GM21447 (cell line): Measurements from ENCODE around the gene SDHA.
"Not testable (repeated sequence)": the region's sequence is repeated elsewhere in the genome, so short reads cannot be mapped to it uniquely, and the experiment has no call there.

Source experiments
- ATAC-seq: cut with Tn5 transposase; IDR thresholded peaks from one replicate; pipeline ENCODE4 v1.9.1; 2021; ENCODE audit not compliant: unreplicated experiment

SDHA gene

DNA sequence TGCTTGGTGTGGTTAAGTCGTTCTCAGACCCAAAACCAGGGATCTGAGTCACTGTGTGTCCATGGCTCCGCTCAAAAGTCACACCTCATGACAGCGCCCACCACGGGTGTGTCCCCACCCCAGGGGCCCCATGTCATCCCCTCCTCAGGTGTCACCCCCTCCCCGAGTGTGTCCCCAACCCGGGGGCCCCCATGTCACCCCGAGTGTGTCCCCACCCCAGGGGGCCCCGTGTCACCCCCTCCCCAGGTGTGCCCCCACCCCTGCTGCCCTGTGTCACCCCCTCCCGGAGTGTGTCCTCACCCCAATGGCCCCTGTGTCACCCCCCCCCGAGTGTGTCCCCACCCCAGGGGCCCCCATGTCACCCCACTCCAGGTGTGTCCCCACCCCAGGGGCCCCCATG is 21.8 kb upstream of the SDHA start:
- no peak for ATAC-seq

DNA sequence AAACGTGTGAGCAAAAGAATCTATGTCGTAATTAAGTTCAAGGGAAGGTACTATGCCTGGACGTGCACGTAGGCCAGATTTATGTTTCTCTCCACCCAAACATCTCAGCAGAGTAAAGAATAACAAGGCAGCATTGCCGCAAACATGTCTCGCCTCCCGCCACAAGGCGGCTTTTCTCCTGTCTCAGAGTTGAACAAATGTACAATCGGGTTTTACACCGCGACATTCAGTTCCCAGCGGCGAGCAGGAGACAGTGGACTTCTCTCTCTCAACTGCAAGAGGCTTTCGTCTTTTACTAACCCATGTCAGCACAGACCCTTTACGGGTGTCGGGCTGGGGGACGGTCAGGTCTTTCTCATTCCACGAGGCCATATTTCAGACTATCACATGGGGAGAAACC is 21.1 kb upstream of the SDHA start:
- not testable (repeated sequence) for ATAC-seq

GRCh38 chr5:197892-198489 is 20.1 kb upstream of the SDHA start:
- ATAC-seq: no peak

DNA sequence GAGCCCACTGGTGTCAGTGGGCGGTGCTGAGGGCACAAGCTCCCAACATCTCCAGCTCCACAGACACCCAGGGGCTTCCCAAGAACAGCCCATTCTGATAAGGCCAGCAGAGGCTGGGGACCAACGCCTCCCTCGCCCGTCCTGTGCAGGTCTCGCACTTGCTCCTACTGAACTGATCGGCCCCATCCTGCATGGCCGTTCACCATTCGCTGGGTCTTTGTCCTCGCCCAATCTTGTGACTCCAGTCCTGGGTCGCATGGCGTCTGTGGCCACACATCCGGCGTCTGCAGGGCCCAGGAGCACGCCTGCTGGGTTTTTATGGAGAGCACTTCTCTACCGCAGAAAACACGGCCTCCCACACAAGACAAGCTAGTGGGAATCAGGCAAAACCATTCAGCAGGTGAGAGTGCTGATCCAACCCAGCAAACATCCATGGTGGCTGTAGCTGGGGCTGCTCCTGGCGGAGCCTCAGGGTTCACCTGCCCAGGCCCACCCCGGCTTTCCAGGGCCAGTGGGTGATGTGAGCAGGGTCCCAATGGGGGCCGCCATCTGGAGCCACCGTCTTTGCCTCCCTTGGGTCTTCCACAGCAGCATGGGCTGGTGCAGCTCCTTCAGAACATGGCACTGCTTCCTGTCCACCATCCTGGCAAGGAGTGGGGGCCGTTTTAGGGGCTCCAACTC is 19.5 kb upstream of the SDHA start:
- no peak for ATAC-seq

GRCh38 chr5:199197-199949 is 18.7 kb upstream of the SDHA start:
- no peak for ATAC-seq

GRCh38 chr5:199950-200645 is 18.0 kb upstream of the SDHA start:
- no peak for ATAC-seq

- no peak for ATAC-seq
Observed at GRCh38 chr5:200985-201384, 17.1 kb upstream of the SDHA start.

- no peak for ATAC-seq
Observed at GRCh38 chr5:201672-202071, 16.4 kb upstream of the SDHA start.

GRCh38 chr5:203246-203930 is 14.7 kb upstream of the SDHA start:
- ATAC-seq: no peak

- no peak for ATAC-seq
Observed at GRCh38 chr5:204001-204400, 14.1 kb upstream of the SDHA start.

GRCh38 chr5:204462-204861 is 13.7 kb upstream of the SDHA start:
- ATAC-seq: no peak

DNA sequence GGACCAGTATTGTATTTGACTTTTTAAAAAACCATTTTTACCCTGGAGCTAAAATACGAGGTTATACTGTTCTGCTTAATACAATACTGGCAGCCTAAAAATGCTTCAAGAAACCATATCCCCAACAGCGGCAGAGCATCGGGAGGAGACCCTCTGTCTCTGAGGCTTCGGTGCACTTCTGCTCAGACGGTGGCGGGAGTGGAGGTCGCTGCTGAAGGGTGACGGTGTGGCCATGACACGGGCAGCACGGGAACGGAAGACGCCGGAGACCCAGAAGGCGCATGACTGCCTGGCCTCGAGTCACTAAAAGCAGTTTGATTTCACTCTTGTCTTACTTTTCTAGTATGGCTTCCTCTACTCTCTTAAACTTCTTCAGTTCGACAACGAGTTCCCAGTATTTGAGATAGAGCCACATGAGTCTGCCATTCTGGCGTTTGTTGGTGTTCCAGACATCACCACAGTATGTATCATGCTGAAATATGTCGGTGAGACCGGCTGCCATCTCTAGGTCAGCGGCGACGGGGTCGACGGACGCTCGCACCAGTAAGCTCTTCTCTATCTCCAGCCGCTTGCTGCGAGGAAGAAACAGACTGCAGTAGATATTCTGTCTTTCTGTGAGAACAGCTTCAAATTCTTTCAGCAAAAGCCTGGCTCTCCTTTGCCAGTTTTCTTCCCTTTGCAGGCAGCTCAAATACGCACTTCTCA is 13.0 kb upstream of the SDHA start:
- no peak for ATAC-seq

GRCh38 chr5:206406-206805 is 11.7 kb upstream of the SDHA start:
- ATAC-seq: no peak

- ATAC-seq: no peak
Observed at GRCh38 chr5:206927-207536, 11.1 kb upstream of the SDHA start.

GRCh38 chr5:207599-207998 is 10.5 kb upstream of the SDHA start:
- no peak for ATAC-seq

DNA sequence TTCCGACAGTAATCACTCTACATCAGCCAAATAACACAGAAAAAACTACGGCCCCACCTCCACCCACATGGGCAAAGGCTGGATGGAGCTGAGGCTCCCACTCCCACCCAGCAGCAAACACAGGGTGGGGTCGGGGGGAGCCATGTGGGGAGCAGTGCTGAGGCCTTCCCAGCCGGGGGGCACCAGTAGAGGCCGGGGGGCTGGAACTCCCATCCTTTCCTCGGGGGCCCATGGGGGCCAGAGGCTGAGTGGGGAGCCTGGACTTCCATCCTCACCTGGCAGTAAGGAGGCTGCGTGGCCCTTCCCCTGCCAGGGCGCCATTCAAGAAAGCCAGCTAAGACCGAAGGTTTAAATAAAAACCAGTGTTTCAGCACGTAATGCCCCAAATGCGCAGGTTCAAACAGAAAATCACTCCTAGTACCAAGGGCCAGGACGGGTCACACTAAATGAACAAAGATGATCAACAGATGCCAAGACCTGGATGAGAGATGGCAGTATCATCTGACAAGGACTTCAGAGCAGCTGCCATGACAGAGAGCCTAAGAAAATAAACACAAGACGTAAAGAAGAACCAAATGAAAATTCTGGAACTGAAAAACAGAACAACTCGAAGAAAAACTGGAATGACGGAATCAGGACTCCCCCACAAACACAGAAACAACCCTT is 9.5 kb upstream of the SDHA start:
- no peak for ATAC-seq

- ATAC-seq: no peak
Observed at GRCh38 chr5:213803-214395, 4.2 kb upstream of the SDHA start.

DNA sequence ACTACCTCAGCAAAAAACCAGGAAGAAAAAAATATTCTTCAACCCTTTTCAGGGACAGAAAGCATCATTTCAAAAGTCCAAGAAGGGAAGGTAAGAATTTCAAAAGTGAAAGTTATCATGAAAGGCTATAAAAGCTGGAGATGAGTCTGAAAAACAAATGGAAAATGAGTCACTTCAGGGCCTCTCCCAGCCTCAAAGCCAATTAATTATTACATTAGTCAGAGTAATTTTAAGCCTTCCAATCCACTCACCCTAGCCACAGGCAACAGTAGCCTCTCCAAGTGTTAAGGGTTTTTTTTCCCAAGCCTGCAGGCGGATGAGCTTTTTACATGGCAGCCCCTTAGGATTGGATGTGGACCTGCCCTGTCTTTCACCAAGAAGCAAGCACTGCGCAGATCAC is 2.9 kb upstream of the SDHA start:
- not testable (repeated sequence) for ATAC-seq

- ATAC-seq: not testable (repeated sequence)
Observed at GRCh38 chr5:216076-216475, 2.0 kb upstream of the SDHA start.
